SK-N-SH treated with all-trans-retinoic acid at 6 μM for 48 hours (cell line): ENCODE data around the gene FZD2.

Source experiments
- ATAC-seq: fragments of 200-7000 bp; cut with Tn5 transposase; 3 replicates; pipeline ENCODE4 v1.9.1; 2020; ENCODE audit warnings: mild to moderate bottlenecking, moderate library complexity
- ARNTL ChIP-seq: fragments of 450-650 bp; formaldehyde crosslinking; IDR thresholded peaks from 2 replicates; pipeline ENCODE4 v1.5.0; 2020; ENCODE audit warnings: low read depth, mild to moderate bottlenecking, moderate library complexity, borderline replicate concordance
- BACH2 ChIP-seq: fragments of 250-450 bp; sonication (Bioruptor Pico); IDR thresholded peaks from 2 replicates; pipeline ENCODE4 v1.9.0; 2021; ENCODE audit warnings: mild to moderate bottlenecking, borderline replicate concordance
- CSRNP3 ChIP-seq: fragments of 250-450 bp; sonication (Bioruptor Pico); IDR thresholded peaks from 2 replicates; pipeline ENCODE4 v1.5.1; 2021; ENCODE audit warnings: mild to moderate bottlenecking, moderate library complexity
- ESRRG ChIP-seq: fragments of 250-450 bp; sonication (Bioruptor Pico); IDR thresholded peaks from 2 replicates; pipeline ENCODE4 v1.6.1; 2021; ENCODE audit warnings: mild to moderate bottlenecking
- GLIS3 ChIP-seq: fragments of 250-450 bp; sonication (Bioruptor Pico); IDR thresholded peaks from 2 replicates; pipeline ENCODE4 v1.5.0; 2020; ENCODE audit warnings: mild to moderate bottlenecking, moderate library complexity
- ISL1 ChIP-seq: fragments of 250-450 bp; sonication (Bioruptor Pico); IDR thresholded peaks from 2 replicates; pipeline ENCODE4 v2.1.2; 2022; ENCODE audit warnings: mild to moderate bottlenecking, moderate library complexity
- OSR1 ChIP-seq: fragments of 250-450 bp; sonication (Bioruptor Pico); IDR thresholded peaks from 2 replicates; pipeline ENCODE4 v1.8.0; 2022; ENCODE audit warnings: moderate library complexity, mild to moderate bottlenecking, inconsistent platforms
- PATZ1 ChIP-seq: fragments of 250-450 bp; sonication (Bioruptor Pico); IDR thresholded peaks from 2 replicates; pipeline ENCODE4 v1.8.0; 2020; ENCODE audit warnings: mild to moderate bottlenecking, moderate library complexity, borderline replicate concordance
- RARB ChIP-seq: fragments of 250-450 bp; sonication (Bioruptor Pico); IDR thresholded peaks from 2 replicates; pipeline ENCODE4 v1.8.0; 2021; ENCODE audit warnings: mild to moderate bottlenecking, moderate library complexity
- SNAI2 ChIP-seq: fragments of 250-450 bp; sonication (Bioruptor Pico); IDR thresholded peaks from 2 replicates; pipeline ENCODE4 v1.5.0; 2020; ENCODE audit warnings: mild to moderate bottlenecking, moderate library complexity
- TCF4 ChIP-seq: fragments of 250-450 bp; sonication (Bioruptor Pico); IDR thresholded peaks from 2 replicates; pipeline ENCODE4 v1.8.0; 2021; ENCODE audit warnings: mild to moderate bottlenecking, moderate library complexity, borderline replicate concordance
- TOX ChIP-seq: fragments of 250-450 bp; sonication (Bioruptor Pico); IDR thresholded peaks from 2 replicates; pipeline ENCODE4 v1.8.0; 2021; ENCODE audit warnings: mild to moderate bottlenecking, moderate library complexity, borderline replicate concordance
- ZC3H10 ChIP-seq: fragments of 250-450 bp; sonication (Bioruptor Pico); IDR thresholded peaks from 2 replicates; pipeline ENCODE4 v1.5.1; 2021; ENCODE audit warnings: mild to moderate bottlenecking, moderate library complexity
- ZFP3 ChIP-seq: fragments of 250-450 bp; sonication (Bioruptor Pico); IDR thresholded peaks from 2 replicates; pipeline ENCODE4 v1.5.0; 2020; ENCODE audit warnings: mild to moderate bottlenecking, moderate library complexity
- ZFP30 ChIP-seq: fragments of 450-650 bp; formaldehyde crosslinking; IDR thresholded peaks from 2 replicates; pipeline ENCODE4 v1.5.0; 2022; ENCODE audit warnings: mild to moderate bottlenecking, moderate library complexity
- ZNF565 ChIP-seq: fragments of 450-650 bp; formaldehyde crosslinking; conservative IDR thresholded peaks from 2 replicates; pipeline ENCODE4 v1.5.0; 2020; ENCODE audit warnings: low read depth, mild to moderate bottlenecking, moderate library complexity
- ZNF70 ChIP-seq: fragments of 450-650 bp; formaldehyde crosslinking; IDR thresholded peaks from 2 replicates; pipeline ENCODE4 v1.5.0; 2020; ENCODE audit warnings: mild to moderate bottlenecking, moderate library complexity
- ZNF8 ChIP-seq: fragments of 450-650 bp; formaldehyde crosslinking; IDR thresholded peaks from 2 replicates; pipeline ENCODE4 v1.5.0; 2020; ENCODE audit warnings: mild to moderate bottlenecking, moderate library complexity
- TF ChIP-seq, protein P1 (sequence below): fragments of 250-450 bp; sonication (Bioruptor Pico); IDR thresholded peaks from 2 replicates; pipeline ENCODE4 v1.5.0; 2020; ENCODE audit warnings: mild to moderate bottlenecking, moderate library complexity
- TF ChIP-seq, protein P2 (sequence below): fragments of 250-450 bp; sonication (Bioruptor Pico); IDR thresholded peaks from 2 replicates; pipeline ENCODE4 v1.5.1; 2020; ENCODE audit warnings: low read depth, mild to moderate bottlenecking, moderate library complexity

Gene FZD2

GRCh38 chr17:44523672-44523972 lies 33.7 kb upstream of the FZD2 start (continued):
- no peak for TF ChIP-seq CSRNP3 (CRISPR knock-in tag)
- no peak for TF ChIP-seq GLIS3 (CRISPR knock-in tag)
- TF ChIP-seq TCF4, result no peak
- no peak for TF ChIP-seq ZNF565 (CRISPR knock-in tag)
- no peak for TF ChIP-seq ZFP3
- no peak for TF ChIP-seq SNAI2 (CRISPR knock-in tag)
- TF ChIP-seq, protein P1, sequence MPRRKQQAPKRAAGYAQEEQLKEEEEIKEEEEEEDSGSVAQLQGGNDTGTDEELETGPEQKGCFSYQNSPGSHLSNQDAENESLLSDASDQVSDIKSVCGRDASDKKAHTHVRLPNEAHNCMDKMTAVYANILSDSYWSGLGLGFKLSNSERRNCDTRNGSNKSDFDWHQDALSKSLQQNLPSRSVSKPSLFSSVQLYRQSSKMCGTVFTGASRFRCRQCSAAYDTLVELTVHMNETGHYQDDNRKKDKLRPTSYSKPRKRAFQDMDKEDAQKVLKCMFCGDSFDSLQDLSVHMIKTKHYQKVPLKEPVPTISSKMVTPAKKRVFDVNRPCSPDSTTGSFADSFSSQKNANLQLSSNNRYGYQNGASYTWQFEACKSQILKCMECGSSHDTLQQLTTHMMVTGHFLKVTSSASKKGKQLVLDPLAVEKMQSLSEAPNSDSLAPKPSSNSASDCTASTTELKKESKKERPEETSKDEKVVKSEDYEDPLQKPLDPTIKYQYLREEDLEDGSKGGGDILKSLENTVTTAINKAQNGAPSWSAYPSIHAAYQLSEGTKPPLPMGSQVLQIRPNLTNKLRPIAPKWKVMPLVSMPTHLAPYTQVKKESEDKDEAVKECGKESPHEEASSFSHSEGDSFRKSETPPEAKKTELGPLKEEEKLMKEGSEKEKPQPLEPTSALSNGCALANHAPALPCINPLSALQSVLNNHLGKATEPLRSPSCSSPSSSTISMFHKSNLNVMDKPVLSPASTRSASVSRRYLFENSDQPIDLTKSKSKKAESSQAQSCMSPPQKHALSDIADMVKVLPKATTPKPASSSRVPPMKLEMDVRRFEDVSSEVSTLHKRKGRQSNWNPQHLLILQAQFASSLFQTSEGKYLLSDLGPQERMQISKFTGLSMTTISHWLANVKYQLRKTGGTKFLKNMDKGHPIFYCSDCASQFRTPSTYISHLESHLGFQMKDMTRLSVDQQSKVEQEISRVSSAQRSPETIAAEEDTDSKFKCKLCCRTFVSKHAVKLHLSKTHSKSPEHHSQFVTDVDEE (CRISPR knock-in tag), result no peak
- no peak for TF ChIP-seq ESRRG (CRISPR knock-in tag)
- TF ChIP-seq ISL1 (CRISPR knock-in tag), result no peak
- TF ChIP-seq BACH2 (CRISPR knock-in tag), result no peak
- no peak for TF ChIP-seq TOX (CRISPR knock-in tag)

DNA sequence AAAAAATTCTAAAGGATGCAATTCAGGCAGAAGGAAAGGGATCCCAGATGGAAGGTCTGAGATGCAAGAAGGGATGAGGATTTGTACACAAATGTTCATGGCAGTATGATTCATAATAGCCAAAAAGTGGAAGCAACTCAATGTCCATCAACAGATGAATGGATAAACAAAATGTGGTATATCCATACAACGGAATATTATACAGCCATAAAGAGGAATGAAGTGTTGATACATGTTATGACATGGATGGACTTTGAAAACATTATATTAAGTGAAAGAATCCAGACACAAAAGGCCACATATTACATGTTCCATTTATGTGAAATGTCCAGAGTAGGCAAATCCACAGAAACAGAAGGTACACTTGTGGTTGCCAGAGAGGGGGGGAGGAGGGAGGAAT lies 30.2 kb upstream of the FZD2 start:
- no peak for ATAC-seq
- TF ChIP-seq ARNTL (CRISPR knock-in tag) (no peak), TOX (CRISPR knock-in tag) (no peak), ESRRG (CRISPR knock-in tag) (no peak), ZNF8 (peak; percentile 99), OSR1 (no peak), SNAI2 (CRISPR knock-in tag) (no peak)
- TF ChIP-seq, protein P2, sequence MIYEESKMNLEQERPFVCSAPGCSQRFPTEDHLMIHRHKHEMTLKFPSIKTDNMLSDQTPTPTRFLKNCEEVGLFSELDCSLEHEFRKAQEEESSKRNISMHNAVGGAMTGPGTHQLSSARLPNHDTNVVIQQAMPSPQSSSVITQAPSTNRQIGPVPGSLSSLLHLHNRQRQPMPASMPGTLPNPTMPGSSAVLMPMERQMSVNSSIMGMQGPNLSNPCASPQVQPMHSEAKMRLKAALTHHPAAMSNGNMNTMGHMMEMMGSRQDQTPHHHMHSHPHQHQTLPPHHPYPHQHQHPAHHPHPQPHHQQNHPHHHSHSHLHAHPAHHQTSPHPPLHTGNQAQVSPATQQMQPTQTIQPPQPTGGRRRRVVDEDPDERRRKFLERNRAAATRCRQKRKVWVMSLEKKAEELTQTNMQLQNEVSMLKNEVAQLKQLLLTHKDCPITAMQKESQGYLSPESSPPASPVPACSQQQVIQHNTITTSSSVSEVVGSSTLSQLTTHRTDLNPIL (CRISPR knock-in tag), result no peak

DNA sequence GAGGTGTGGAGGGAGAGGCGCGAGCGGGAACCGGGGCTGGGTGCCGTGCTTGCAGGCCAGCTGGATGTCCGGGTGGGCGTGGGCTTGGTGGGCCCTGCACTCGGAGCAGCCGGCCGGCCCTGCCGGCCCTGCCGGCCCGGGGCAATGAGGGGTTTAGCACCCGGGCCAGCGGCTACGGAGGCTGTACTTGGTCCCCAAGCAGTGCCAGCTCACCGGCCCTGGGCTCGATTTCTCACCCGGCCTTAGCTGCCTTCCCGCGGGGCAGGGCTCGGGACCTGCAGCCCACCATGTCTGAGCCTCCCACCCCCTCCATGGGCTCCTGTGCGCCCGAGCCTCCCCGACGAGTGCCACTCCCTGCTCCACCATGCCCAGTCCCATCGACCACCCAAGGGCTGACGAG lies 29.3 kb upstream of the FZD2 start:
- TF ChIP-seq, protein P1 (CRISPR knock-in tag), result no peak
- TF ChIP-seq ZNF8, result no peak
- no peak for TF ChIP-seq ZNF70
- ATAC-seq, result no peak

DNA sequence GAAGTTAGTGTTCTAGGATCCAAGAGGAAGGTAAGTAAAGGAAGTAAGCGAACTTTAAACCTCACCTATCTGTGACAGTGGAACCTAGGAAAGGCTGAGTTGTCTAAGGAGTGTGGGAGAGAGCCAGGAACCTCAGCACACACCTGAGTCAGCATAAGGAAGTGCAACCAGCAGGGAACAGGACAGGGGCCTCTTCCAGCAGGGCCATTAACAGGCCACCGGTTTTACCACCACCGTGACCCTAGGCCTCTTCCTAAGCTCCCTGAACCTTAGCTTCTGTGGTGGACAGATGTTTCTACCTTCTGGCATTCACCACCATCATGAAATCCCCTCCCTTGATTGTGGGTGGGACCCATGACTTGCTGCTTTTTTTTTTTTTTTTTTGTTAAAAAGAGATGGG lies 27.4 kb upstream of the FZD2 start:
- no peak for TF ChIP-seq ZC3H10
- TF ChIP-seq ARNTL (CRISPR knock-in tag), result no peak
- no peak for TF ChIP-seq RARB
- TF ChIP-seq ESRRG (CRISPR knock-in tag), result no peak
- TF ChIP-seq, protein P2 (CRISPR knock-in tag), result no peak
- no peak for TF ChIP-seq ZNF70
- TF ChIP-seq ZFP30 (CRISPR knock-in tag), result no peak
- no peak for TF ChIP-seq BACH2 (CRISPR knock-in tag)
- TF ChIP-seq PATZ1 (CRISPR knock-in tag), result no peak
- no peak for TF ChIP-seq ZFP3
- TF ChIP-seq, all 23 proteins: peak for 0
- ATAC-seq, result no peak
